Adrenal gland (tissue), 5 donors: ENCODE data around the gene SGSM1.

Source experiments
- POLR2A ChIP-seq, 2 donors: fragments of 450-650 bp; IDR thresholded peaks; one replicate each; pipeline ENCODE4 v1.6.1; 2017; ENCODE audit warnings: antibody characterized with exemption in 2 of 2, mild to moderate bottlenecking in 2 of 2, moderate library complexity in 1 of 2
- TF ChIP-seq, protein P1 (sequence below), 6 experiments: fragments of 450-650 bp in 4 of 6; fragments of 200-600 bp in 2 of 6; sonication (generic) in 1 of 6; IDR thresholded peaks; 1 replicate in 5 of 6; 2 replicates in 1 of 6; pipeline versions ENCODE4 v1.5.1 to v1.8.0; 2016 to 2021; ENCODE audit warnings: antibody characterized with exemption in 6 of 6, mild to moderate bottlenecking in 2 of 6, moderate library complexity in 1 of 6
- donor health status: DM: no; HTN: no; CAD: no.

- TF ChIP-seq, protein P1, sequence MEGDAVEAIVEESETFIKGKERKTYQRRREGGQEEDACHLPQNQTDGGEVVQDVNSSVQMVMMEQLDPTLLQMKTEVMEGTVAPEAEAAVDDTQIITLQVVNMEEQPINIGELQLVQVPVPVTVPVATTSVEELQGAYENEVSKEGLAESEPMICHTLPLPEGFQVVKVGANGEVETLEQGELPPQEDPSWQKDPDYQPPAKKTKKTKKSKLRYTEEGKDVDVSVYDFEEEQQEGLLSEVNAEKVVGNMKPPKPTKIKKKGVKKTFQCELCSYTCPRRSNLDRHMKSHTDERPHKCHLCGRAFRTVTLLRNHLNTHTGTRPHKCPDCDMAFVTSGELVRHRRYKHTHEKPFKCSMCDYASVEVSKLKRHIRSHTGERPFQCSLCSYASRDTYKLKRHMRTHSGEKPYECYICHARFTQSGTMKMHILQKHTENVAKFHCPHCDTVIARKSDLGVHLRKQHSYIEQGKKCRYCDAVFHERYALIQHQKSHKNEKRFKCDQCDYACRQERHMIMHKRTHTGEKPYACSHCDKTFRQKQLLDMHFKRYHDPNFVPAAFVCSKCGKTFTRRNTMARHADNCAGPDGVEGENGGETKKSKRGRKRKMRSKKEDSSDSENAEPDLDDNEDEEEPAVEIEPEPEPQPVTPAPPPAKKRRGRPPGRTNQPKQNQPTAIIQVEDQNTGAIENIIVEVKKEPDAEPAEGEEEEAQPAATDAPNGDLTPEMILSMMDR (IDR thresholded peaks at IDR 0.05): no peak
- TF ChIP-seq POLR2A (IDR thresholded peaks at IDR 0.05): no peak
These were observed 131.1 kb downstream of the SGSM1 start for GRCh38 chr22:24937114-24937513.
